GM18507 (cell line): ENCODE data around the gene TCEAL2.
"Not testable (repeated sequence)": the region's sequence is repeated elsewhere in the genome, so short reads cannot be mapped to it uniquely, and the experiment has no call there.

Experiments
- DNase-seq: peaks from one replicate; pipeline ENCODE4 v3.0.0; 2011; ENCODE audit warnings: low read depth; ENCODE audit not compliant: insufficient read length; ENCODE audit errors: extremely low spot score
- FAIRE-seq: peaks from 2 replicates; lab custom pipeline; 2011; peaks lifted over from hg19 to GRCh38; lab: Jason Lieb, UNC

Gene TCEAL2

GRCh38 chrX:102125436-102125835 is at the start of gene TCEAL2:
Gene TCEAL2, plus strand, starts transcription at chrX:102125679. Its CDS starts 1,152 bp downstream, at chrX:102126831.
- FAIRE-seq: not testable (repeated sequence)

DNA sequence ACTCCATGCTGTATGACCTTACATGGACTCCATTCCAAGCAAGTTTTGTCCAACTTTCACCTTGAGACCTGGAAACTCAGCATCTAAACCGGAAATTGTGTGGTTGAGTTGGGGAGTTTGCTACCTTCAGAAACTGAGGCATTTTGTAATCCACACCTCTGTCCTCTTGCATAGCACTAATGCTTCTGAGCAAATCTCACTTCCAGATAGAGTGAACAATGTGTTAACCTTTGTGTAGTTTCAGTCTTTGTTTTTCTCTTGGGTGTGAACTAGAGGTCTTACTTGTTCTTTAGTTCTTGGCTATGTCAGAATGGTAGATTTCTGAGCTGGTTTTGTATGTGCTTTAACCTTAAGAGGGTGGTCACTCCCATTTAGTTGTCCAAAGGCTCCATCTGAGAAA is 48.1 kb upstream of the TCEAL2 start:
- FAIRE-seq: no peak
- DNase-seq: no peak

More at GRCh38 chrX:102125436-102125835, at the start of gene TCEAL2:
- not testable (repeated sequence) for DNase-seq

GRCh38 chrX:102085706-102086105 is 39.8 kb upstream of the TCEAL2 start:
- DNase-seq: no peak
- no peak for FAIRE-seq

- no peak for DNase-seq
- no peak for FAIRE-seq
Measured at GRCh38 chrX:102113367-102113766, 12.1 kb upstream of the TCEAL2 start.

GRCh38 chrX:102115748-102116147 is 9.7 kb upstream of the TCEAL2 start:
- FAIRE-seq (no peak), DNase-seq (no peak)

DNA sequence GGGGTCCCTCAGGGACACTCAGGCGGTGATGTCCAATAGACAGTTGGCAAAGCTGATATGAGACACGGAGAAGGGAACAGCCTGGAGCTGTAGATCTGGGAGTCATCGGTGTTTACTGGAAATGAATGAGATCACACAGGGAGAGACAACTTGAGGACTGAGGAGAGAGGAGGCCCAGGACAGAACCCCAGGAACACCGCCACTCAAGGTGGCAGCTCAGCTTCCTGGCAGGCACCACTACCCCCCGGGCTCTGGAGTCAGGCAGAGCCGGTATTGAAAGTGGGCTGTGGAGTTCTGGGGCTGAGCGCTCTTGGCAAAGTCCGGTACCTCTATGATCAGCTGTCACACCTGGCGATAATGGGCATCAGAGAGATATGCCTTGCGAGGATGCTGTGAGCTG is 465 bp upstream of the TCEAL2 start:
- FAIRE-seq: not testable (repeated sequence)

DNA sequence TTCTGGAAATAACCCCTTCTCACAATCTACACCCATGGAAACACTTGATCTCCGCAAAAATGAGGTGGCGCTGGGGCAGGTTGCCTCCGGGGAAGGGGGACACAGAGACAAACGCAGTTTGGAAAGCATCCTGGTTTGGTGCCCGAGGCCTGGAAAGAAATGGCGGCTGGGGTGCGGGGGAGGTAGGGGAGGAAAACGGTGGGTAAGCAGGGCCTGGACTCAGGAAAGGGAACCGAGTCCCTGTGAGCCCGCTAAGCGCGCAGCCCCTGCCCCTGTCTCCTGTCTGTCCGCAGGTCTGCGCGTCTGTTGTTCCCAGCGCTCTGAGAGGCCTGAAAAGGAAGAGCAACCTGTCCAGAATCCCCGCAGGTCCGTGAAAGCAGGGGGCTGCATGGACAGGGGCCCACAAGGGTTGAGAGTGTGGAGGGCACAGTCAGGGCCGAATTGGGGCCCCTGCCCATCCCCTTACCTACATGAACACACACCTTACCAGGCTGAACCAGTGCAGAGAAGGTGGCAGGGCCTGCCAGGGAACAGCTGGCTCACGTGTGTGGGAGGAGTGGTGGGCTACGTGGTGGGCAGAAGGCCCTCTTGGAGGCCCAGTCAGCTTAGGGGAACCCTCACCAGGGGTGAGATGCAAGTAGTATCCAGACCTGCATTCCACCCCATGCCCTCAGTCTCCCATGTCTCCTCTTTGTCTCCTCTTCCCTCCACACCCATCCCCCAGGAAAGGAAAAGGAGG is 770 bp downstream of the TCEAL2 start:
- not testable (repeated sequence) for FAIRE-seq, DNase-seq

More for the DNA sequence above, 465 bp upstream of the TCEAL2 start:
- not testable (repeated sequence) for DNase-seq

- no peak for FAIRE-seq
Measured at GRCh38 chrX:102126863-102127262, 1.4 kb downstream of the TCEAL2 start.

DNA sequence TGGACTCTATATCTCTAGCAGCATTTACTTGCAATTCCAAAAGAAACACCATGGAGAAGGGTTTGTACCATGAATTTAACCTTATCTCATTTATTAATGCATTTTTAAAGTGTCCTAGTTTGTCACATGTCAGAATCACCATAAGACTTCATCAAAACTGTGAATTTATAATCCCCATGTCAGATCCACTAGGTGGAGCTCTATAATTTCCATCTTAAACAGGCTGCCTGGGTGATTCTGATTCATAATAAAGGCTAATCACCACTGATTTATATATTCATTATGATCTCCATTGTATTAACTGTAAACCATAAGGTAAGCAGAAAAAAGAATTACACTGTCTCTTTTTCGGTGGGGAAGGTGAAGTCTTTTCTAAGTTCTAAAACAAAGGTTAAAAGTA is 4.0 kb downstream of the TCEAL2 start:
- DNase-seq (no peak), FAIRE-seq (peak; percentile 31)

More at GRCh38 chrX:102126863-102127262, 1.4 kb downstream of the TCEAL2 start:
- DNase-seq: no peak

- DNase-seq (no peak), FAIRE-seq (no peak)
Measured at GRCh38 chrX:102138064-102138463, 12.6 kb downstream of the TCEAL2 start.

DNA sequence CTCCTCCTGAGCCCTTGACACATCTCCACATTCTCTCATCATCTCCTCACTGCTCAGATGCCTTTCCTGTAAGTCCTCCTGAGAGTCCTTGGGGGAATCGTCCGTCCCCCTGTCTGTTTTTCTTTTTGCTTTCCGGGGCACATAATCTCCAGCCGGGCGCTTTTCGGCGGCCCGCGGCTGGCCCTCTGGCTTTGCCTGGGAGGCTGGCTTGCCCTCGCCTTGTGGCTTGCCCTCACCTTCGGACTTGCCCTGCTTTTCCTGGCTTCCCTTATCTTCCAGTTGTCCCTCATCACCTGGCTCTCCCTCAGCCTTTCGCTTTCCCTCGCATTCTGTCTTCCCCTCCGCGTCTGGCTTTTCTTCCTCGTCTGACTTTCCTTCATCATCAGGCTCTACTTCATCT is 15.4 kb downstream of the TCEAL2 start:
- peak; percentile 29 for FAIRE-seq
- DNase-seq: not testable (repeated sequence)

DNA sequence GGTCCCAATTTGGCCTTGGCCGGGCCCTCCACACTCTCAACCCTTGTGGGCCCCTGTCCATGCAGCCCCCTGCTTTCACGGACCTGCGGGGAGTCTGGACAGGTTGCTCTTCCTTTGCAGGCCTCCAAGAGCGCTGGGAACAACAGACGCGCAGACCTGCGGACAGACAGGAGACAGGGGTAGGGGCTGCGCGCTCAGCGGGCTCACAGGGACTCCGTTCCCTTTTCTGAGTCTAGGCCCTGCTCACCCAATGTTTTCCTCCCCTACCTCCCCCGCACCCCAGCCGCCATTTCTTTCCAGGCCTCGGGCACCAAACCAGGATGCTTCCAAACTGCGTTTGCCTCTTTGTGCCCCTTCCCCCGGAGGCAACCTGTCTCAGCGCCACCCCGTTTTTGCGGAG is 16.2 kb downstream of the TCEAL2 start:
- FAIRE-seq, DNase-seq: not testable (repeated sequence)

GRCh38 chrX:102142274-102142673 is 16.8 kb downstream of the TCEAL2 start, which contains the start of gene TCEAL6:
Gene TCEAL6, minus strand, starts transcription at chrX:102142481.
- not testable (repeated sequence) for FAIRE-seq, DNase-seq

GRCh38 chrX:102154218-102154860 is 28.9 kb downstream of the TCEAL2 start:
- no peak for DNase-seq
- no peak for FAIRE-seq

DNA sequence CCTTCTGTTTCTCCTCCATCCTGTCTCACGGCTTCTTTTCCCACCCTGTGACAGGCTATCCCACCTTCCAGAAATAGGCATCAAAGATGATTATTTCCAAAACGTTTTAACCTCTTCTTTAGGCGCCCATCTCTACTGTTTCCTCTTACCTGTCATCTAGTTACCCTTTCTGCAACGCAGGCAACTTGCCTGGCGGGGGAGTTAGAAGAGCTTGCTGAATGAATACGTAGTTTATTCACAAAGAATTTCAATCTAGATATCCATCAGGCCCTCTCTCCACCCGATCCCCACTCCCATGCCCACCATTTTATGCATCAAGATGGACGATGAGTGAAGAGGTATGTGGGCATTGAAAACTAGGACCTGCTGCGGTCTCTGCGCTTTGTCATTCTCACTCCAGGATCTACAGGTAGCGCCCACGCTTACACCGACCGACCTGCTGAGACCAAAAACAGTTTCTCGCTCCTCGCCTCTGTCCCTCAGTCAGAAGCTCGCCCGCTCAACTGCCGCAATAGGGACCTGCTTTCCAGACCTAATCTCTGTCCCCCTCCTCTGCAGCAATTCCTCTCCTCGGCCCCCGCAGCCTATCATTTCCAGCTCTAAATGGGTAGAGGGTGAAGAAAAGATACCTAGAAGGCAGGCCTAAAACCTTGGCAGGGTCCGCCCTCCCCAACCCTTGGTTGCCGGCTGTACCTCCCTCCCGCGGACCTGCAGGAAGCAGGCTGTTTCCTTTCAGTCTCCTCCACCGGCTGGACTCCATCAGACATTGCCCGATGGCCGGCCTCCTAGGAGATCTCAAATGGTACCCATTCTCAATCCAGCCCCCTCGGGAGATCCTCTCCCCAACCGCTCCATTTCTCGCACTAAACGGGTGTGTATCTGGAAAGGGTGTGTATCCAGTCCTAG is 29.7 kb downstream of the TCEAL2 start:
- FAIRE-seq (no peak), DNase-seq (no peak)

DNA sequence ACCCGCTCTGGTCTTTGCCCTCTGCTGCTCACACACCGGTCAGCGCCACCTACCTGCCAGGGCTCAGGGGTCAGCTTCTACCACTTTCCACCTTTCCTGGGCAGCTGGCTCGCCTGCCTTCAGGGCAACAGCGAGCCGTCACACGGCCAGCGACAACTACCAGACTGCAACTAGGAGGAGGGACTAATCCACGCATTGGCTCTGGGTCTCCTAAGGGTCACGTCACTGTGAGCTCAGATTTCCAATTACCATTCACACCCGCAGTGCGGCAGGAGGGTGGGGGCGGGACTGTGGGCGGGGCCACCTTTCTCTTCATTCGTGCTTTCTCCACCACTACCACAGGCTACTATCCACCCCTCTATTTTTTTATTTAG is 30.3 kb downstream of the TCEAL2 start, which contains the start of gene BEX5:
TSS of gene BEX5 (minus strand) at position 172 of the 374 bp plus-strand sequence. CDS start 1,712 bp downstream, outside the sequence.
- FAIRE-seq: no peak
- DNase-seq: no peak
